HCT116 (cell line): ENCODE data around the gene DENND1A.

Source experiments
- ATF3 ChIP-seq: IDR thresholded peaks from 2 replicates; pipeline ENCODE4 v1.6.1; 2012
- CTCF ChIP-seq, 3 experiments: fragments of 200-600 bp in 1 of 3; sonication (generic) in 1 of 3; IDR thresholded peaks in 2 of 3; conservative IDR thresholded peaks in 1 of 3; 2 replicates each; pipeline ENCODE4 v1.5.1; 2012 to 2017; ENCODE audit warnings: low read depth in 2 of 3, low read length in 2 of 3, antibody characterized with exemption in 1 of 3, borderline replicate concordance in 1 of 3, control low read depth in 1 of 3, mild to moderate bottlenecking in 1 of 3, mixed read lengths in 1 of 3, mixed run types in 1 of 3, moderate library complexity in 1 of 3; ENCODE audit not compliant: insufficient read depth in 1 of 3
- ELF1 ChIP-seq: IDR thresholded peaks from 2 replicates; pipeline ENCODE4 v1.6.1; 2012; ENCODE audit warnings: low read depth, borderline replicate concordance
- EZH2 ChIP-seq: fragments of 200-600 bp; sonication (generic); IDR thresholded peaks from 2 replicates; pipeline ENCODE4 v1.6.1; 2017; ENCODE audit warnings: antibody characterized with exemption, mixed run types
- MAX ChIP-seq: IDR thresholded peaks from 2 replicates; pipeline ENCODE4 v1.6.1; 2012
- POLR2A ChIP-seq: IDR thresholded peaks from 2 replicates; pipeline ENCODE4 v1.7.0; 2011; ENCODE audit warnings: borderline replicate concordance; ENCODE audit not compliant: insufficient read depth, insufficient read length; ENCODE audit errors: extremely low read depth
- SRF ChIP-seq: IDR thresholded peaks from 2 replicates; pipeline ENCODE4 v1.6.1; 2012; ENCODE audit warnings: low read depth
- TCF7L2 ChIP-seq: IDR thresholded peaks from 2 replicates; pipeline ENCODE4 v1.7.0; 2011; ENCODE audit warnings: borderline replicate concordance, inconsistent platforms; ENCODE audit not compliant: insufficient read depth, insufficient read length; ENCODE audit errors: extremely low read depth
- YY1 ChIP-seq: IDR thresholded peaks from 2 replicates; pipeline ENCODE4 v1.6.1; 2011; ENCODE audit warnings: low read length, low read depth, moderate library complexity, mild to moderate bottlenecking; ENCODE audit not compliant: insufficient replicate concordance; ENCODE audit errors: extremely low read depth

- TF ChIP-seq CTCF (IDR thresholded peaks at IDR 0.05 in 2 of 3, conservative IDR thresholded peaks at IDR 0.05 in 1 of 3; ENCODE audit: borderline replicate concordance in 1 of 3, insufficient read depth in 1 of 3, low read depth in 2 of 3, low read length in 2 of 3) = no peak
- no peak for TF ChIP-seq EZH2
- no peak for TF ChIP-seq POLR2A
- TF ChIP-seq MAX = no peak
- TF ChIP-seq ELF1 = no peak
- TF ChIP-seq SRF = no peak
- TF ChIP-seq TCF7L2 = no peak
- no peak for TF ChIP-seq YY1
- TF ChIP-seq ATF3 = no peak
Observed at GRCh38 chr9:123411636-123412035, 518.3 kb downstream of the DENND1A start.
